Spleen (tissue), 7 donors: ENCODE measurements around the gene DCAF4.

ENCODE experiments used
- POLR2A ChIP-seq, 3 donors: fragments of 450-650 bp; IDR thresholded peaks; one replicate each; pipeline ENCODE4 v1.5.1; 2017; ENCODE audit warnings: antibody characterized with exemption in 3 of 3, mild to moderate bottlenecking in 1 of 3
- POLR2AphosphoS5 ChIP-seq, 3 donors: sonication (generic); formaldehyde crosslinking; IDR thresholded peaks; one replicate each; pipeline ENCODE4 v1.5.1; 2017; ENCODE audit warnings: antibody characterized with exemption in 3 of 3
- TF ChIP-seq, protein P1 (sequence below), 11 experiments: fragments of 200-600 bp in 7 of 11; fragments of 450-650 bp in 4 of 11; sonication (generic) in 4 of 11; IDR thresholded peaks in 8 of 11; conservative IDR thresholded peaks in 3 of 11; 1 replicate in 7 of 11; 2 replicates in 4 of 11; pipeline versions ENCODE4 v1.4.0 to v1.8.0; 2016 to 2021; ENCODE audit warnings: antibody characterized with exemption in 11 of 11, inconsistent platforms in 4 of 11, mild to moderate bottlenecking in 1 of 11
- donor health status: DM: no; HTN: no; CAD: no; lungs with moderate emphysema.
- donor health status: DM: no; HTN: no; CAD: no.
- donor health status: DM: no; HTN: no; CAD: no.

GRCh38 chr14:72980863-72981262, 54.6 kb downstream of the DCAF4 start:
- TF ChIP-seq, protein P1, sequence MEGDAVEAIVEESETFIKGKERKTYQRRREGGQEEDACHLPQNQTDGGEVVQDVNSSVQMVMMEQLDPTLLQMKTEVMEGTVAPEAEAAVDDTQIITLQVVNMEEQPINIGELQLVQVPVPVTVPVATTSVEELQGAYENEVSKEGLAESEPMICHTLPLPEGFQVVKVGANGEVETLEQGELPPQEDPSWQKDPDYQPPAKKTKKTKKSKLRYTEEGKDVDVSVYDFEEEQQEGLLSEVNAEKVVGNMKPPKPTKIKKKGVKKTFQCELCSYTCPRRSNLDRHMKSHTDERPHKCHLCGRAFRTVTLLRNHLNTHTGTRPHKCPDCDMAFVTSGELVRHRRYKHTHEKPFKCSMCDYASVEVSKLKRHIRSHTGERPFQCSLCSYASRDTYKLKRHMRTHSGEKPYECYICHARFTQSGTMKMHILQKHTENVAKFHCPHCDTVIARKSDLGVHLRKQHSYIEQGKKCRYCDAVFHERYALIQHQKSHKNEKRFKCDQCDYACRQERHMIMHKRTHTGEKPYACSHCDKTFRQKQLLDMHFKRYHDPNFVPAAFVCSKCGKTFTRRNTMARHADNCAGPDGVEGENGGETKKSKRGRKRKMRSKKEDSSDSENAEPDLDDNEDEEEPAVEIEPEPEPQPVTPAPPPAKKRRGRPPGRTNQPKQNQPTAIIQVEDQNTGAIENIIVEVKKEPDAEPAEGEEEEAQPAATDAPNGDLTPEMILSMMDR (IDR thresholded peaks at IDR 0.05 in 8 of 11, conservative IDR thresholded peaks at IDR 0.05 in 3 of 11), result no peak
- TF ChIP-seq POLR2AphosphoS5 (IDR thresholded peaks at IDR 0.05) (no peak), POLR2A (IDR thresholded peaks at IDR 0.05) (no peak)
